GM18519 (cell line): ENCODE measurements around the gene PTPN18.
A peak's percentile ranks its signal among the peaks of the same experiment; 100 is the strongest.
"Not testable (repeated sequence)": the region's sequence is repeated elsewhere in the genome, so short reads cannot be mapped to it uniquely, and the experiment has no call there.

Experiments used
- ATAC-seq: cut with Tn5 transposase; IDR thresholded peaks from one replicate; pipeline ENCODE4 v1.9.1; 2021; ENCODE audit warnings: mild to moderate bottlenecking, moderate library complexity; ENCODE audit not compliant: unreplicated experiment, low FRiP score

The PTPN18 gene

DNA sequence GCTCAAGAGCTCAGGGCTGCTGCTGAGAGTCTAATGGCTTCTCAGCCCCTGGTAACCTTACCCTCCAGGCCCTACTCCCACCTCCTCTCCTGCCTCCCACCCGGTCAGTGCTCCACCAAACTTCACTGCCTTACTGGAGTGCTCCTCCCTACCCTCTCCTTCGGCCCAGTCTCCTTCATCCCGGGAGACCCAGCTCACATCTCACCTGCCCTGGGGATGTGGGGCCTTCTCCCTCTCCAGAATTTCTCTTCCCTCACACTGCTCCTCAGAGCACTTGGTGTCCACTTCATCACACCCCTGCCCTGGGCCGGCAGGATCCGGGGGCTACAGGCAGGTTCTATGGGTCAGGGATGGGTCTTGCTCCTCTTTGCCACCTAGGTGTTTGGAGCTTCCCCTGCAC is 21.6 kb downstream of the PTPN18 start:
- ATAC-seq = no peak

DNA sequence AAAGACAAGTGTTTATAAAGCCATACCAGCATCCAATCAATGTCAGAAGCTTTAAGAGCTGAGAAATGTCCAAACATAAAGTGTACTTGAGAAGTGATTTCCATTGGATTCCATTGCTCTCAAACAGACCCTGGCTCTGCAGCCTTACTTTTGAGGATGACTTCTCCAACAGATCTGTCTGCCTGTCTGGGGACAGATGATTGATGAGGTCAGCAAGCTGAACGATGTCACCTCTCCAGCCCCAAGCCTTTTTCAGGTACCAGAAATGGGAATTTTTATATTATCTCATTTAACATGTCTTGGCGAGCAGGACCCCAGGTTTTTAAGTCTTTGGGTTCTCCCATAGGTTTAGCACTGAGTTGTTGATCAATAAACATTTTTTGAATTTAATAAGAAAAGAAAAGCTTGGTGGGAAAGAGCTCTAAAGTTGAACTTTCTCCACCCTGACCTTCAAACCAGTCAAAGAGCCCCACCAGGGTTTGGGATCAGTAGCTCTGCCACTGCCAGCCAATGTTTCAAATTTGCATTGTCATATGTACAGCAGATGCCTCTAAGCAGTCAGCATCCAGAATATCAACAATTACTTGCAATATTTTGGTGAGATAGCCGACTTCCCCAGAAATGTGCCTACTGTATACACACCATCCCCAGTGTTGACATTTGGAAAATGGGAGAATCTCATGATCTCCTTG is 22.5 kb downstream of the PTPN18 start:
- no peak for ATAC-seq

DNA sequence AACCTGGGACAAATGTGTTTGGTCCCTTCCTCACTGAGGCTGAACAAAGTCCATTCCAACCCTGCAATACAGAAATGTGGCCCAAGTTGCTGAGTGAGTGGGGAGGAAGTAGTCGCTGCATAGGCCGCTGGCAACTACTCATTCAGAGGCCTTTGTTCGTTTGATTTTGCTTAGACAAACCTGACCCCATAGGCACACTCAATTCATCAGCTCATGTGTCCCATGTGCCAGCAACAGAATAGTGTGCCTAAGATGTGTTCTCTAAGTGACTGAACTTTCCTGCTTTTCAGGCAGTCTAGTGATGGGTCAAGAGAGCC is 23.0 kb downstream of the PTPN18 start:
- ATAC-seq = no peak

DNA sequence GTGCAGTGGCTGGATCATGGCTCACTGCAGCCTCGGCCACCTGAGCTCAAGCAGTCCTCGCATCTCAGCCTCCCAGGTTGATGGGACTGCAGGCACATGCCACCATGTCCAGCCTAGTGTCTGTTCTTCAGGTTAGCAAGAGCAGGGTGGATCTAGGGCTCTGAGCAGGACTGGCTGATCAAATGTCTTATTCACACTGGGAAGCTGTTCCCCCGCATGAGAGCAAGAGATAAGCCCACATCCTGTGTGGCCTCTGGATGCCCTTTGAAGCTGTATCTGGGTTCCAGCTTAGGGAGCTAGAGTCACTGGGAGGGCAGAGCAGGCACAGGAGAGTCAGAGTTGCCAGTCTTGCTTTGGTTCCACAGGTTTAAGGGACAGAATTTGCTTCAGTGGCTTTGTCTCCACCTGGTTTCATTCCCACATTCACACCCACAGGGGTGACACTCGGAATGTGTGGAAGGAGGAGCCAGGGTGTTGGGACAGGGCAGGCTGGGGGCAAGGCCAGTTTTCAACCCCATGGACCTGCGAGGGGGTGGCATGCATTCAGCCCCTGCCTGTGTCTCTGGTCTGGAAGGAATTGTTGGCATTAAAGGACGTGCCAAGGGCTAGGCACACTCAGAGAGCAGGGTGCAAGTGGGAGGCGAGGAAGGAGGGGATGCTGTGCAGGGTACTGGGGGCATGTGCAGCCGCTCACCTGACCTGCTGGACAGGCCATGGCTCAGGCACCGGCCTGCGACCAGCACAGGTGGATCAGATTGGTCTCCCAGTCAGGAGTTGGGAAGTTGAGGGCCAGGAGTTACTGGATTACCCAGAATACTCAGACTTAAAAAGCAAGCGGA is 24.5 kb downstream of the PTPN18 start:
- ATAC-seq = no peak

DNA sequence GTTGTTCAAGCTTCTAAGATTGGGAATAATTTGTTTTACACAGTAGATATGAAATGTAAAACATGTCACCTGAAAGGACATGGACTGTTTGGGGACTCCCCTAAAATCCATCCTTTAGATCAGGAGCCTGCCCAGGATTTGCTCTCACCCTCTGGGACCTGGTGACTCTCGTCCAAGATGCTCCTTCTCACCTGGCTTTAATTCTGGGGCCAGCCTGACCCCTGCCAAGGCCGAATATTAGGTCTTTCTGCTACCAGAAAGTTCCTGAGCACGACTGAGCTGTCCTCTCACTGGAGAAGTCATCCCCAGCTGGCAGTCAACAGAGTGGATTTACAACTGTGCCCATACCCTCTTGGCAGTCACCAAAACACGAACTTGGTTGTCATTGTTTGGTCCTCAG is 25.3 kb downstream of the PTPN18 start:
- no peak for ATAC-seq

DNA sequence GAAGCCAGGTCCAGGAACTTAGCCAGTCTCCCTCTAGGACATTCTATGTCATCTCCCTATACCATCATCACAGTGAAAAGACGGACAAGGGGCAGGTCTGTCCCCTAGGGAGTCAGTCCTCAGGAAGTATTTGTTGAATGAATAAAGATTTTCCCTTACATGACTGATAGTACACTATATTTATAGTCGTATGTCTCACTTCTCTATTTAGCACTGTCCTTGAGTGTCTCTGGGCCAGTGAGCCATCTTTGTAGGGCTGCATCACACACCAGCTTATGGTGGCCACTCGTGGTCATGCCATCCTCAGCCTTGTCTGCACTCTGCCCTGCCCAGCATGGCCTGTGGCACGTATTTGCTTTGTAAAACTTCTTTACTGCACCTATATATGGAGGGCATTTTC is 25.8 kb downstream of the PTPN18 start:
- ATAC-seq = no peak

DNA sequence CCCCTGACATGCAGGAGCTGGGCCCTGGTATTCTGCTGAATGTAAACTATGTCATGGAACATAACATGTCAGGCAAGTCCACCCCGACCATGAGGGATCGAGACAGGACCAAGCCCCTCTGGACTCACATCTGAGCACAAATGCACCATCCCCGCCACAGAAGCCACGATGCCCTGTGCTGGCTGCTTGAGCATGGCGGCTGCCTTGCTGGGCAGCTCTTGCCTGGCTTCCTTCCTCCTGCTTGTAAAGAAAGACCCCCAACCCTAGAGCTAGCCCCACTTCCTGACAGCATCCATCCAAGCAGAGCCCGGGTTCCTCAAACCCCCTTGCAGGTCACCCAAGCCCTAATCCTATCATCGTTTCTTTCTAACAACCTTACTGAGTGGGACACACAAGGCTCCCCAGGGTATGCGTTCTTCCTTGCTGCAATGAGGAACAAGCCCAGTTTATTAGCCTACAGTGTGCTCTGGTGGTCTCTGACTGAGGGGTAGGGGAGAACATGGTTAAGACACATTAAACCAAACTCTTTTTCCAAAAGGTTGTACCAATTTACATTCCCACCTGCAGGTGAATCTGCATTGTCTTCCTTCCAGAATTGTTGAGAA is 26.6 kb downstream of the PTPN18 start:
- ATAC-seq = no peak

DNA sequence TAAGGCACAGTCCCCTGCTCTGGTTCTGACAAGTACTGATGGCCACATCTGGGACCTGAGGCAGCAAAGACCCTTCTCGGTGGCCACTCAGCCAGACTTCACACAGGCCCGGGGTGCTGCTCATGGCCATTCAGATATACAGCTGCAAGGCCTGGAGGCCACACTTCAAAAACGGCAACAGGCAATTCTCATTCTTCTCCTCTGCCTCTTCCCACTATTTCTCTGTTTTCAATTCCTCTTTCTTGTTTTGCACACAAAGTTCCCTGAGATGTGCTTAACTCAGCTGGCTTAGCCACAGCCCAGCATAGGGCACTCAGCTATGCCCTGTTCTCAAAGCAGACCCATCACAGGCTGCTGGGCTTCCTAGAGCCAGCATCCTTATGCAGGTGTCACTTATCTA is 29.9 kb downstream of the PTPN18 start:
- no peak for ATAC-seq

DNA sequence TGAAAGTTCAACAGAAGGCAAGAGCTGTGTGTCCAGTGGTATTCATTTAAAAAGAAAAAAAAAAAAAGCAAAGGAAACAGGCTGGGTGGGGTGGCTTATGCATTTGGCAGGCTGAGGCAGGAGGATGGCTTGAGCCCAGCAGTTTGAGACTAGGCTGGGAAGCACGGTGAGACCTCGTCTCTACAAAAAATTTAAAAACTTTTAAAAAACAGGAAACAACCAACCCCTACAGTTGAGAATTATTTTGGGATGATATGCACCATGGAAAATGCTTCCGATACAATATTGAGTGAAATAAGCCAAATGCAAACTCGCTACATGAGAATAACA is 31.2 kb downstream of the PTPN18 start:
- ATAC-seq = no peak

DNA sequence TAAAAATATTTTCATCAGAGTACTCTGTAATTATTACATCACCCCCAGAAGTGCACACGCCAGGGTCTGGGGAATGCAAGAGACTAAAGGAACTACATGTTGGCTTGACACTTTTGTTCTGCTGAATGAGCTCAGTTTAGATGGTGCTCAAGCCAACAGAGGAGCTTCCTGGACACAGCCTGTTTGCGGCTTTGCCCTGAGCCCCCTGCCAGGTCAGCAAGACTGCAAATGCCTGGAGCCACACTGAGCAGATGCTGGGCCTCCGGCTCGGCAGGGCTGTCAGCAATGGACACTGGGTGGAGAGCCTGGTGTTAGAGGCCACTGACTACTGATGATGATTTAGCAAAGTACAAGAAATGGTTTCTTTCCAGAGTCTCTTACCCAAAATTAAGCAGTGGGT is 31.9 kb downstream of the PTPN18 start:
- no peak for ATAC-seq

DNA sequence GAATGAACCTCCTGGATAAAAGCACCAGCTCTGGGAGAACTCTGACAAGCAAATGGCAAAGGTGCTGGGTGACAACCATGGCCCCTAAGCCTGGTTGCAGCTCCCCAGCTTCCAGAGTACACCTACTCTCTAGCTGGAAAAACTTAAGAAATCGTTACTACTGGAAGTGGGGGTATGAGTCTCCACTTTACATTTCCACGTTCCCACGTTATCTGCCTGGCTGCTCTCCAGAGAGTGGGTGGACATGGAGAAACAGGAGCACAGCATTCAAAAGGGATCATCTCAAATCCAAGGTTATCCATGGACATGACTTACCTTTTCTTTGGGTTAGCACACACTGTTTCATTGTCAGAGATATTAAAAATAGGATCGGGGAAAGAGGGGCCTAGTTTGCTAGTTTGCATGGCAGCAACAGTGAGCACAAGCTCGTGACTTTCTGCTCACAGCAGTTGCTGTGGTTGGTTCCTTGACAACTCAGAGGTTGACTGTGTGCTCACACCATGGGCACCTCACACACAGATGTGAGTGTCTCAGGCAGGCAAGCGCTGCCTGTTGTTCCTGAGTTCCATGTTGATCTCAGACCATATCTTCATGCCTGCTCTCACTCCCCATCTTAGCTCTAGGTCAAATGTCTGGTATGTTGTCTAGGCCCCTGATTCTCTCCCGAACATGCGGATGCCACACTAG is 32.5 kb downstream of the PTPN18 start:
- peak; percentile 23 for ATAC-seq

DNA sequence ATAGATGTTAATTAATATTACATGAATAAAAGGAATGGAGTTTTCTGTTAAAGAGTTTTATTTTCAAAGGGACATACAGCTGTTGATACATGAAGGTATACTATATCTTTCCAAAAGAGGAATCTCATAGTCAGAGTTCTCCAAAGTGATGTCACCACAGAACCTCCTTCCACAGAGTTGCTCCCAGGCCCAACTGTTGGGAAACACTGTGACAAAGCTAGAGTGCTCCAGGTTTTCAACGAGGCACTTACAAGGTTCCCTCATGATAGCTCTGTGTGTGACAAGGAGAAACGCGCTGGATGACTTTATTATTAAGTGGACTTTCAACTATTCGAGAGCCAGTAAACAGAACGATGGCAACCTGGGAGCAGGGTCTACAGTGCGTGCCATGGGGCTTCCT is 33.5 kb downstream of the PTPN18 start:
- ATAC-seq = no peak

DNA sequence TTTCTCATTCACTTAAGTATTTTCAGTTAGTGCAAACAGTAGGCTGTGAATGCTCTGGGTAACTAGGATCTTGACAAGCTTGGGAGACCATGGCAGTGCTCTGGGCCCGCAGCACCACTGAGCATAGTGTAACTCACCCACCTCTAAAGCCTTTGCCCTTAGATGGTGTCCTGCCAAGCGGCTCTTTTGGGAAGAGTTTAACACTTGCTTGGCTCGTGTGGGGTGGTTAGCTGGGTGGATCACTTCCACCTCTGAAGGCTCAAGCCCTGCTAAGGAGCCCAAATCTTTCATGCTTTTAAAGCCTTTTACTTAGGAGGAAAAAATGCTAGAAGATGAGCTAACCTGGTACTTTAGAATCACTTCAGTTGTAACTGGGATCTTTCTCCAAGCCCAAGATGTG is 33.9 kb downstream of the PTPN18 start:
- no peak for ATAC-seq

DNA sequence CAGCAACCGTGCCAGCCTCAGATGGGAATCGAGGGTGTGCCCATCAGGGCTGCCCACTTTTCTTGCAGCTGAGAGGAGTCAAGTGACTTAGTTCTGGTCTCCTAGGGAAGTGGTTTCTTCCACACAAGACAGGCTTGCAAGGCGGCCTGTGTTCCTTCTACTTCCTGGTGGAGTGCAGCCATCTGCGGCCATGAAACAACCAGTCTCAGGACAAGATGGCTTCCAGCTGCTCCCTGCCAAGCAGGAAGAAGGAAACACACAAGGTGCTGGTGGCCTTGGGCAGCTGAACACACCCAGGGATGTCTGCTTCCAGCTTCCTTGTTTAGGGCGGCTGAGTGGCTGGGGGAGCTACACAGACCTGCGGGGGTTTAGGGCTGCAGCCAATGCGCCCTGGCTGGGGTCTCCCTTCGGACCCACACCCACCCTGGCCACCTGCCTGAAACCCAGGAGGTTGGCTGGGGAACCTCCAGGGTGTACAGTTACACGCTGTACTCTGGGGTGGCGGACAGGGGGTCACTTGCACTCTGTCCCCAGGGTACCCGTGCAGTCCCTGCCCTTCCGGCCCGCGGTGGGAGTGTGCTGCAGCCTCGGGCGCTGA is 34.7 kb downstream of the PTPN18 start:
- peak; percentile 6 for ATAC-seq

DNA sequence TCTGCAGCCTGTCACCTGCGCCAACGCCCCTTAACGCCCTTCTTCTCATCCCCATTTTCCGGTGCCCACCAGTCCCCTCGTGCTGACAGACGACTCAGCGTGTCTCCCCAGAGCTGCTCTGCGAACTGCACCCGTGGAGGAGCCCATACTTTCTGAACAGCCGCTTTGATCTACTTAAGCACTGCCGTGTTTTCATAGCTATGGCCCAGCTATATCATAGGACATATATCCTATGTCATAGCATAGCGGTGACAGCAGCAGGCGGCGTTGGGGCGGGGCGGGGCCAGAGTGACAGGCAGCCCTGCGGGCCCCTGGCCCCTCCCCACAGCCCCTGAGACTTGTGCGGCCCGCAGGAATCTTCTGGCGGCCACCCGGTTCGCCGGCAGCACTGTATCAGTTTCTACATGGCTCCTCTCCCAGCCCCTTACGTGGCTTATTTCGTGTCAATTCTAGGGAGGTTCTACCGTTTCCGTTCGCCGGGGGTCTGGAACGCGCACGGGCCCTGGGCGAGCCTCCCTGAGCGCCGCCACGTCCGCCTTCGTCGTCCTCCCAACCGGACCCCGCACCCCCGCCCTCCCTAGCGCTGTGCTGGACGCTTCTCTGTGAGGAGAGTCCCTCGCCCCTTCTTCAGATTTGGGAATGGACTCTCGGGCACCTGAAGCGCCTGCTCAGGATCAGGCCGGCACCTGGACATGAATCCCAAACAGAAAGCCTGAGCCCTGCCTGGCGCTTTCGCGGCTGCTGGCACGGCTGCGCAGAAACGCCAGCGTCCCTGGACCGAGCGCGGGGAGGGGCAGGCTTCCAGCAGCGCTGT is 35.4 kb downstream of the PTPN18 start:
- peak; percentile 70 for ATAC-seq

DNA sequence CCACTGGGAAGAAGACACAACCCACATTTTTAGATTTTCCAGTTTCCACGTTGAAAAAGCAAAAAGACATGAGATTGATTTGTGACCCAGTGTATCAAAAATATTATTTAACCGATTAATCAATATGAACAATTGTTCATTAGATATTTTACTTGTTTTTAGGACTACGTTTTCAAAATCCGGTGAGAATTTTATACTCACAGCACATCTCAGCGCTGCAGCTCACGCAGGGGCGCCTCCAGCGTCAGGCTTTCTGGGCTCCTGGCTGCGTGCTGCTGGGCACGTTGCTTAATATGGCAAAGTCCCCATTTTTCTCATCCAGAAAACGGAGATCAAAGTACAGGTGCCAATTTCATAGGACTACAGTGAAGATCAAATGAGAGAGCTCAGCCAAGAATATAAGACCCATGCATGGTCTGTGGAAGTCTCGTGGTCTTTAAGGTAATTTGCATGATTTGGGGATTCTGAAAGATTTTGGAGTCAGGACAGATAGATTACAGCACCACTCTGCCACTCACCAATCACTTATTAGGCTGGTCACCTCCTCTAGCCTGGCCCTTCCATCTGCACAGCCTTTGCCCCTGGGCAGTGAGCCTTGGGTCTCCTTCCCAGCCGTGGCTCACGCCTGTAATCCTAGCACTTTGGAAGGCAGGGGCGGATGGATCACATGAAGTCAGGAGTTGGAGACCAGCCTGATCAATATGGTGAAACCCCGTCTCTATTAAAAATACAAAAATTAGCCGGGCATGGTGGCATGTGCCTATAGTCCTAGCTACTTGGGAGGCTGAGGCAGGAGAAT is 36.2 kb downstream of the PTPN18 start:
- no peak for ATAC-seq

DNA sequence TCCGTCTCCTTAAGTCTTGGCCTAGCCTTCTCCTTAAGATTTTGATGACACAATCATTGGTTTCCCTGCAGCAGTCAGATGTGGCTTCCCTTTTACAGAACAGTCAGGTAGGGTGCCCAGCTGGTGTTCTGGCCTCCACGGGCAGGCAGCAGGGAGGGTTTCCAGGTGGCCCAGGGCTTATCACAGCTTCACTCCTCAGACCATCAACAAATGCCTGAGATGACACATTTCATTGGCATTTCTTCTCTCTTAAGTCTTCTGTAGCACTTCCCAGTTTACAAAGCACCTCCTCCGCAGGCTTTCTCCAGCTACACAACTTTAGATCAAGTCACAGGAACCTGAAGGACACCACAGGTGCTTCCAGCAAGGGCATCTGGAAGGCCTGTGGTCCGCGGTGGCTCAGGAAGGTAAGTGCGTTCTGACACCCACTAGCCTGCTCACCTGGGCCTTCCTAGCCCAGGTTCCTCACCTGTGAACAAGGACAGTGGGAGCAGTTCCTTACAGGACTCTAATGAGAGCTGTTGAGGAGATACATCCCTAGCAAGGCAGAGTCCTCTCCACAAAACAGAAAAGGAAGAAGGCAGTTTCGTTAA is 37.6 kb downstream of the PTPN18 start:
- ATAC-seq = no peak

DNA sequence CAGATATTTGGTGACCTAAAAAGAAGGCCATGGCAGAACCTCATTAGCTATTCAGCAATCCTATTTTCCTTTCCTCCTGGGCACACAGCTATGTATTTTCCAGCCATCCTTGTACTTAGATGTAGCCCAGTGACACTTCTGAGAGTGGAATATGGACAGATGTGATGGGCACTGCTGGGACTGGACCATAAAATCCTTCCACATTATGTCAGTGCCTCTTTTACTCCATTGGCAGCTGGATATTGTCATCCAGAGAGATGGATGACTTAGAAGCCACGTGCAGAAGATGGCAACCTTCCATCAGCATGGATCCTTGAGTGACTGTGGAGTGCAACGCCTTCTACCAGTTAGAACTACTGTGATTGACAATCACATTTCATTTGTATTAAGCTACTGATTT is 50.4 kb downstream of the PTPN18 start:
- ATAC-seq = not testable (repeated sequence)

DNA sequence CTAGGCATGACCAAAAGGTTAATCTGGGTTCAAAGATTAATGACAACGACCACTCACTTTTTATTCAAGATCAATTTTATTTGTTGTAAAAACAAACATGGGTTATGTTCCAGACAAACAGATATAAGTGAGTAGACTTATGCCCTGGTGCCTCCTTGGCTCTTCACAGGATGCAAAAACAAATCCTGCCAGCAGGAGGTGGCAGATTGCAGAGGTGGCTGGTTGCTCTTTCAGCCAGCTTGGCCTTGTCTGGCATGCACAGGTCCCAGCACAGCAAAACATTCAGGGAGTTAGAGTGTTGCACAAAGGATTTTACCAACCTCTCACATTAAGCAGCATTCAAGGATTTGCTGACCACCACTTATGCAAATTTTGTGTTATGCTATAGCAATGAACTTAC is 60.8 kb downstream of the PTPN18 start:
- not testable (repeated sequence) for ATAC-seq
